Muscle of leg (tissue), 11 donors: ENCODE data around the gene BLOC1S1. TPM values are rescaled to one million over a fixed set of nuclear protein-coding genes. Genes with fewer than 3 reads are reported as not detected.
"Not testable (repeated sequence)": the region's sequence is repeated elsewhere in the genome, so short reads cannot be mapped to it uniquely, and the experiment has no call there.

Source experiments
- DNase-seq: peaks from one replicate; pipeline ENCODE4 v3.0.0; 2013
- H3K27ac ChIP-seq: one replicate; pipeline ENCODE4 v1.5.1; 2013; ENCODE audit warnings: mild to moderate bottlenecking, low read length, control low read depth
- H3K27me3 ChIP-seq: one replicate; pipeline ENCODE4 v1.6.1; 2013; ENCODE audit warnings: low read length; ENCODE audit not compliant: control insufficient read depth, insufficient read depth
- H3K36me3 ChIP-seq: one replicate; pipeline ENCODE4 v1.6.1; 2013; ENCODE audit warnings: low read length; ENCODE audit not compliant: control insufficient read depth, insufficient read depth
- H3K4me1 ChIP-seq: one replicate; pipeline ENCODE4 v1.6.1; 2013; ENCODE audit warnings: low read length; ENCODE audit not compliant: control insufficient read depth, insufficient read depth
- H3K4me3 ChIP-seq: one replicate; pipeline ENCODE4 v1.5.1; 2013; ENCODE audit warnings: low read length, control low read depth
- H3K9me3 ChIP-seq: replicated peaks from 2 replicates; pipeline ENCODE4 v1.6.1; 2013; ENCODE audit warnings: low read depth, low read length; ENCODE audit not compliant: control insufficient read depth
- WGBS: methylation state at CpG from one replicate; pipeline ENCODE4 v1.1.5; 2013; ENCODE audit warnings: missing lambda C conversion rate; ENCODE audit not compliant: insufficient coverage; 5-methylcytosine and 5-hydroxymethylcytosine counted together
- polyA plus RNA-seq, 8 donors: library from polyadenylated mRNA; unstranded; fragments of 120-200 nt; gene quantifications; one replicate each; pipeline versions ENCODE4 v1.2.1 to v1.2.3, GENCODE V29; 2013; ENCODE audit warnings: inconsistent platforms in 1 of 8, low replicate concordance in 1 of 8; ENCODE audit not compliant: insufficient read length in 8 of 8, insufficient read depth in 1 of 8
- total RNA-seq: library from RNA; stranded (reverse); fragments of 120-200 nt; gene quantifications from one replicate; pipeline ENCODE4 v1.2.4, GENCODE V29; 2013

Gene BLOC1S1
- total and polyA plus RNA-seq, 9 donors: 97.2 to 135 (median 116) TPM

- peak overlapping the region; percentile 67 for H3K27ac ChIP-seq
- peaks cover 4% of the 10 kb centered on the region for H3K36me3 ChIP-seq
- H3K4me3 ChIP-seq: peak overlapping the region; percentile 71
- peaks cover 2% of the 10 kb centered on the region for H3K27me3 ChIP-seq
- peaks cover 38% of the 10 kb centered on the region for H3K4me1 ChIP-seq
- WGBS: under 1% methylated on average over 67 of the region's 73 CpGs
- peak; percentile 83 for DNase-seq
- no peaks in the 10 kb centered on the region for H3K9me3 ChIP-seq
These were observed 27.8 kb downstream of the BLOC1S1 start for GRCh38 chr12:55743406-55744339.

GRCh38 chr12:55744340-55745030 is 28.6 kb downstream of the BLOC1S1 start:
- Histone ChIP-seq H3K27ac (peak overlapping the region; percentile 47), H3K27me3 (peaks cover 2% of the 10 kb centered on the region), H3K9me3 (no peaks in the 10 kb centered on the region), H3K36me3 (peaks cover 11% of the 10 kb centered on the region), H3K4me3 (peak overlapping the region; percentile 71), H3K4me1 (peaks cover 38% of the 10 kb centered on the region)
- DNase-seq: no peak
- 0% methylated on average over 3 of the region's 11 CpGs for WGBS

- 20% methylated on average over 2 of the region's 13 CpGs for WGBS
- Histone ChIP-seq H3K36me3 (peaks cover 18% of the 10 kb centered on the region), H3K4me1 (peaks cover 38% of the 10 kb centered on the region), H3K4me3 (no peak overlapping the region), H3K27ac (peak overlapping the region; percentile 49), H3K27me3 (peaks cover 2% of the 10 kb centered on the region), H3K9me3 (no peaks in the 10 kb centered on the region)
- peak; percentile 85 for DNase-seq
These were observed 29.7 kb downstream of the BLOC1S1 start for GRCh38 chr12:55745361-55746173.

- Histone ChIP-seq H3K4me1 (peaks cover 38% of the 10 kb centered on the region), H3K36me3 (peaks cover 25% of the 10 kb centered on the region), H3K27ac (peak overlapping the region; percentile 10), H3K9me3 (no peaks in the 10 kb centered on the region), H3K4me3 (no peak overlapping the region), H3K27me3 (peaks cover 2% of the 10 kb centered on the region)
- no peak for DNase-seq
- WGBS: 16% methylated on average over 2 of the region's 3 CpGs
These were observed 30.5 kb downstream of the BLOC1S1 start for GRCh38 chr12:55746174-55746912.

- peaks cover 35% of the 10 kb centered on the region for H3K4me1 ChIP-seq
- no peak for DNase-seq
These were observed 31.0 kb downstream of the BLOC1S1 start for GRCh38 chr12:55746913-55747231.

GRCh38 chr12:55748230-55748993 is 32.6 kb downstream of the BLOC1S1 start:
- no peak for DNase-seq
- 77% methylated on average over 16 of the region's 18 CpGs for WGBS
- no peak overlapping the region for H3K4me3 ChIP-seq
- peaks cover 45% of the 10 kb centered on the region for H3K36me3 ChIP-seq
- no peak overlapping the region for H3K27ac ChIP-seq
- H3K4me1 ChIP-seq: peaks cover 27% of the 10 kb centered on the region
- no peaks in the 10 kb centered on the region for H3K9me3 ChIP-seq
- H3K27me3 ChIP-seq: peaks cover 2% of the 10 kb centered on the region

More at GRCh38 chr12:55746913-55747231, 31.0 kb downstream of the BLOC1S1 start:
- Histone ChIP-seq H3K27ac (no peak overlapping the region), H3K9me3 (no peaks in the 10 kb centered on the region), H3K4me3 (no peak overlapping the region), H3K36me3 (peaks cover 31% of the 10 kb centered on the region), H3K27me3 (peaks cover 2% of the 10 kb centered on the region)

- Histone ChIP-seq H3K36me3 (peaks cover 87% of the 10 kb centered on the region), H3K4me1 (no peaks in the 10 kb centered on the region), H3K9me3 (no peaks in the 10 kb centered on the region), H3K27ac (no peak overlapping the region), H3K4me3 (no peak overlapping the region), H3K27me3 (no peaks in the 10 kb centered on the region)
- no peak for DNase-seq
- no CpG with 5 or more reads among the region's 2 CpGs for WGBS
These were observed 39.4 kb downstream of the BLOC1S1 start for GRCh38 chr12:55755246-55755645.

- Histone ChIP-seq H3K9me3 (no peaks in the 10 kb centered on the region), H3K36me3 (peaks cover 80% of the 10 kb centered on the region), H3K4me1 (no peaks in the 10 kb centered on the region), H3K4me3 (no peak overlapping the region), H3K27ac (no peak overlapping the region), H3K27me3 (no peaks in the 10 kb centered on the region)
- DNase-seq: no peak
- no CpG with 5 or more reads among the region's 2 CpGs for WGBS
These were observed 41.9 kb downstream of the BLOC1S1 start for GRCh38 chr12:55757701-55758100.

GRCh38 chr12:55758575-55758974 is 42.7 kb downstream of the BLOC1S1 start:
- not testable (repeated sequence) for DNase-seq, H3K9me3 ChIP-seq, H3K4me3 ChIP-seq, H3K4me1 ChIP-seq, H3K27me3 ChIP-seq, H3K27ac ChIP-seq
- H3K36me3 ChIP-seq: peaks cover 79% of the 10 kb centered on the region
- 100% methylated on average over 1 of the region's 4 CpGs for WGBS
